SW 1271 (cell line): ENCODE measurements around the gene SRRM2.

Experiments used
- DNase-seq, 2 experiments: peaks; one replicate each; lab custom pipeline; 2025; lab: John Stamatoyannopoulos, UW

Gene SRRM2

GRCh38 chr16:2798723-2799204, 46.3 kb downstream of the SRRM2 start:
- no peak for DNase-seq

DNA sequence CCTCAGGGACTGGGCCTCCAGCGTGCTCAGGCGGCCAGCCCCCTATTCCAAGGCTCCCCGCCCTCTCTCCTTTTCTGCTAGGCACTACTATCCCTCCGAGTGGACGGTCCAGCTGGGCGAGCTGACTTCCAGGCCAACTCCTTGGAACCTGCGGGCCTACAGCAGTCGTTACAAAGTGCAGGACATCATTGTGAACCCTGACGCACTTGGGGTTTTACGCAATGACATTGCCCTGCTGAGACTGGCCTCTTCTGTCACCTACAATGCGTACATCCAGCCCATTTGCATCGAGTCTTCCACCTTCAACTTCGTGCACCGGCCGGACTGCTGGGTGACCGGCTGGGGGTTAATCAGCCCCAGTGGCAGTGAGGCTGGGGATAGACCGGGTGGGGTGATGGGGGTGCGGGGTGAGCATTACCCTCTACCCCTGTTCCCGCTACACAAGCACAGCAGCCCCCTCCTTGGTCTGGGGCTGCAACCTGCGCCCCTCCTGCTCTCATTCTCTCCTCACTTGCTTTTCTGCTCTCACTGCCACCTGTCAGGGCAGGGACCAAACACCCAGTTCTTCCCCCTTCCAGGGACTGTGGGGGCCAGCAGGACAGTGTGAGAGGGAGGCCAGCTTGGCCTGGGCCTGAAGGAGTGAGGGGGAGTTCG, 46.9 kb downstream of the SRRM2 start:
- DNase-seq, result no peak

GRCh38 chr16:2799859-2800226, 47.4 kb downstream of the SRRM2 start:
- DNase-seq, result no peak

- DNase-seq, result no peak
Measured at GRCh38 chr16:2803545-2804195, 51.2 kb downstream of the SRRM2 start.

DNA sequence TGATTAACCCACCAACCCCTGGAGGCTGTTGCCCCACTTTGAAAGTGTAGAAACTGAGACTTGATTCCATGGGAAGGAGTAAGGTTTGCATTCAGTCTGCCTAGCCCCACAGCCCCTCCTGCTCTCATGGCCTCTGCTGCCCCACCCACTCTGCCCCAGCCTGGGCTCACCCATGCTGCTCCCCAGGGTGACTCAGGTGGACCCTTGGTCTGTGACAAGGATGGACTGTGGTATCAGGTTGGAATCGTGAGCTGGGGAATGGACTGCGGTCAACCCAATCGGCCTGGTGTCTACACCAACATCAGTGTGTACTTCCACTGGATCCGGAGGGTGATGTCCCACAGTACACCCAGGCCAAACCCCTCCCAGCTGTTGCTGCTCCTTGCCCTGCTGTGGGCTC, 52.3 kb downstream of the SRRM2 start:
- DNase-seq, result no peak

- DNase-seq, result no peak
Measured at GRCh38 chr16:2806286-2806685, 53.8 kb downstream of the SRRM2 start.

GRCh38 chr16:2808181-2808580, 55.7 kb downstream of the SRRM2 start:
- DNase-seq, result no peak

DNA sequence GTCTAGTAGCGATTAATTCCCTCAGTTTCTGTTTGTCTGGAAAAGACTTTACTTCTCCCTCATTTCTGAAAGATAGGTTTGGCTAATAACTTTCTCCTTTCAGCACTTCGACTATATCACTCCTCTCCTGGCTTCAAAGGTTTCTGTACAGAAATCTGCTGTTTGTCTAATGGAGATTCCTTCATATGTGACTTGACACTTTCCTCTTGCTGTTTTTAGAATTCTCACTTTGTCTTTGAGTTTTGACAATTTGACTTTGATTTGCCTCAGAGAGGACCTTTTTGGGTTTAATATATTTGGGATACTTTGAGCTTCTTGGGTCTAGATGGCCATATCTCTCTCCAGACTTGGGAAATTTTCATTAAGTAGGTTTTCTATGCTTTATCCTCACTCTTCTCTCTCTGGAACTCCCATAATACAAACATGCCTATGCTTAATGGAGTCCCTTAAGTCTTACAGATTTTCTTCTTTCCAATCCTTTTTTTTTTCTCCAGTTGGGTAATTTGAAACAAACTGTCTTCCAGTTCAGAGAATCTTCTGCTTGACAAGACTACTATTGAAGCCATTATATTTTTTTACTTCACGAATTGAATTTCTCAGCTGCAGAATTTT, 56.8 kb downstream of the SRRM2 start:
- no peak for DNase-seq

- DNase-seq, result no peak
Measured at GRCh38 chr16:2810651-2811050, 58.2 kb downstream of the SRRM2 start.

GRCh38 chr16:2811703-2812471, 59.4 kb downstream of the SRRM2 start:
- DNase-seq, result no peak

DNA sequence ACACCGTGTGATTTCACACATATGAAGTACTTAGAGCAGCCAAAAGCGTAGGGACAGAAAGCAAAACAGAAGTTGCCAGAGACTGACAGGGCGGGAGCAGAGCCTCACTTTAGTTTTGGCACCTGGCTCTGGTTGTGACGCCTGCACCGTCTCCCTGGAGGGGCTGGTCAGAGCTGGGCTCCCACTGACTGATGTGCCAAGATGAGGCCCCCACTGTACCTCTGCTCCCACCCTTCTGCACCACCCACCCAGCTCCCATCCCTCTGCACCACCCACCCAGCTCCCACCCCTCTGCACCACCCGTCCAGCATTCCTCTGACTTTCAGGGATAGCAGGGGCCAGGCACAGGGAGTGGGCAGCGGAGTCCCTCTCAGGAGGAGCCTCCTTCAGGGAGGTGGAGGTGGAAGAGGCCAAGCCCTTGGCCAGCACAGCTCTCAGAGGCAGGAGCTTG, 61.4 kb downstream of the SRRM2 start:
- DNase-seq, result no peak

DNA sequence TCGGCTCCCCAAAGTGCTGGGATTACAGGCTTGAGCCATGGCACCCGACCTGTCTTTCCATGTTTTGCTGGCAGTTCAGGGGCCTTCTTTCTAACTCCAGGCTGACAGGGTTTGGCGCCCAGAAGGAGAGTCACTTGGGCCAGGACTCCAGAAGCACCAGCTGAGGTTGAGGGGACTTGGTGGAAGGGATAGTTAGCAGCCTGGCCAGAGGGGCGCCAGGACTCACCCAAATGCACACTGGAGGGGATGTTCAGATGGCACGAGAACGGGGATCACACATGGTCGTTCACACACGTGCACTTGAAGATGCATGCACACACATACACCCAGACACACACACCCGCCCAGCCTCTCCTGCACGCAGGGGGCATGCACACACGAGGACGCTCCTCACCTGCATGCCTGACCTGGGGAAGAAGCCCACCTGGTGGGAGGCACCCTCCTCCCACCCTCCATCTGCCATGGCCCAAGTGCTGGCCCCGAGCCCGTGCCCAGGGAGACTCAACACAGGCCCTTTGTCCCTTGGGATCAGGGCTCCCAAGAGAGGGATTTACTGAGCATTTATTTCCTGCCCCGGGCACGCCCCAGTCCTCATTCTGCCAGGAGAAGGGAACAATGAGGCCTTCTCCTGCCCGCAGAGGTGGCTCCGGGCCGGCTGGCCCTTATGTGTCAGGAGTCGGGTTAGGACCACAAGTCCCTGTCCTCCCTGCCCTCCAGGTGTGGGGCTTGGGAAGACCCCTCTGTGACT, 62.3 kb downstream of the SRRM2 start:
- DNase-seq, result no peak

DNA sequence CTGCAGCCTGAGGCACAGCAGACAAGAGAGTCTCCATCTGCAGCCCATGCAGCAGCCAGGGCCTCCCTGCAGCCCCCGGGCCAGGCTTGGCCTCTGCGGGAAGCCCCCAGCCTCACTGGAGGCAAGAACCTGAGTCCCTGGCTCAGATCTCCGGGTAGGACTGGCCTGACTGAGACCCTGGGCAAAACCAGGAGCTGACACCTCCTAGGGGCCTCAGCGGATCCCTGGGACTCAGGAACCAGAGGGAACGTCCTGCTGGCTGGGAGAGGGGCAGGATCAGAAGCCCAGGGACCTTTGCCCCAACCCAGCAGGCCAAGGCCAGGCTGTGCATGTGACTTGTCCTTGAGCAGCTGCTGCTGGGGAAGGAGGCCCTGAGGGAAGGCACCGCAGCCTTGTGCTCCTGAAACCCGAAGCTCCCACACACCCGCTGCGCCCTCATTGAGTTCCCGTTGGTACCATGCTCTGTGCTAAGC, 62.9 kb downstream of the SRRM2 start:
- DNase-seq, result no peak

DNA sequence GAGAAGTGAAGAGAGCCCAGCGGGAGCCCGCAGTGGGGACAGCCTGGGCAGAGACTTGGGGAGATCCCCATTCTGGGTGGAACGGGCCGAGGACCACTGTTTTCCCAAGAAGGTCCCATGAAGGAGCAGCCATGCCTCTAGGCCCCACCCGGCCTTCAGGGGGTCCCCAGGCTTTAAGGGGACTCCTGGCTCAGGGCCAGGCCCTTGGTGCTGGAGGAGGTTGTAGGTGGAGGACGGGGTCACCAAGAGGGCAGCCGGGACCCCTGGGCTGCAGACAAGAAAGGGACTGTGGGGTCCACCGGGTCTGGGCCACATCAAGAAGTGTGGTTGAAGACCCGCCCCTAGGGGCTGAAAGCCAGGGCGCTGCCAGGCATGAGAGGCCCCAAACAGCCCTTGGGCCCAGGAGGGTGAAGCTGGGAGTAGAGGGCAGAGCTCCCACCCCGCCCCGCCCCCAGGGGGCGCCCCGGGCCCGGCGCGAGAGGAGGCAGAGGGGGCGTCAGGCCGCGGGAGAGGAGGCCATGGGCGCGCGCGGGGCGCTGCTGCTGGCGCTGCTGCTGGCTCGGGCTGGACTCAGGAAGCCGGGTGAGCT, 64.4 kb downstream of the SRRM2 start, which contains the start of gene PRSS21:
PRSS21 (plus strand) TSS at position 487 of the 589 bp plus-strand sequence; CDS start at position 519, 32 bp downstream.
- no peak for DNase-seq

DNA sequence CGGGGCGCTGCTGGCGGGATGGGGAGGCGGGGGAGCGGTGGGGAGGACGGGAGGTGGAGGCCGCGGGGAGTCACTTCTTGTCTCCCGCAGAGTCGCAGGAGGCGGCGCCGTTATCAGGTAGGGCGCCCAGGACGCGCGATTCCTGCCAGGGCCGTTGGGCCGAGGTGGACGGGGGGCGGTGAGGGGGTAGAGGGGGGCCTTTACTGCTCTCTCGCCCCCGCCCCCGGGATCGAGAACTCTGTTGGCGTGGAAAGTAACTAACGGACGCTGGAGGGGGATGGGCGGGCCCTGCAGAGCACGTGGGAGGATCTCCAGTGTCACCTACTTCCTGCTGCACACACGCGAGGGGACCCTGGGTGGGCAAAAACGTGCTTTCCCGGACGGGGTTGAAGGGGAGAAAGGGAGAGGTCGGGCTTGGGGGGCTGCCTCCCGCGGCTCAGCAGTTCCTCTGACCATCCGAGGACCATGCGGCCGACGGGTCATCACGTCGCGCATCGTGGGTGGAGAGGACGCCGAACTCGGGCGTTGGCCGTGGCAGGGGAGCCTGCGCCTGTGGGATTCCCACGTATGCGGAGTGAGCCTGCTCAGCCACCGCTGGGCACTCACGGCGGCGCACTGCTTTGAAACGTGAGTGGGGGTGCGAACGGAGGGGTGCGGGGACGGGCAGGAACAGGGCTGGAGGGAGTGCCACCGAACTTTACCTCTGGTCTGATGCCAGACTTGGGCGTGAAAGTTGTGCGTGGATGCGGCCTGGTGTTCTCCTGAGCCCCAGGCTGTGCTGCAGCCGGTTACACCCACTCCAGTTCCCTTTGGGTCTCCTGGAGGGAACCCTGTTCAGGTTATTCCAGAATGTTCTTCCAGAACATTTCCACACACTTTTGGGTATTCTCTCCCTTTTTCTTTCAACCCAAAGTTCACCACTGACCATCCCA, 65.2 kb downstream of the SRRM2 start:
- no peak for DNase-seq

DNA sequence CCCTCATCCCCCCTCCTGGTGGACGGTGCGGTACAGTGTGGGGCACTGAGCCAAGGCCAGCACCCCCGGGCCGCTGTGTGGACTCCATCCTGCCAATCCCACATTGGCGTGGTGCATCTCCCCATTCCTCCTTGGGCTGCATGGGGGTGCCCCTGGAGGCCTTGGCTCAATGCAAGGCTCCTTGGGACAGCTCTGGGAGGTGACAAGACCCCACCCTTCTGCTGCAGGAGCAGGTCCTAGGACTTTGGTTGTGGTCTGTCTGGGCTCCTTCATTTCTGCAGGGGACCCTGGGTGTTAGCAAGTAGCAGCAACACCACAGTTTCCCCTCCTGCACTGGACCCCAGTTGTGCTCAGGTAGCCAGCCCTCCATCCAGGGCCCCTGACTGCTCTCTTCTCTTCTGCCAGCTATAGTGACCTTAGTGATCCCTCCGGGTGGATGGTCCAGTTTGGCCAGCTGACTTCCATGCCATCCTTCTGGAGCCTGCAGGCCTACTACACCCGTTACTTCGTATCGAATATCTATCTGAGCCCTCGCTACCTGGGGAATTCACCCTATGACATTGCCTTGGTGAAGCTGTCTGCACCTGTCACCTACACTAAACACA, 65.9 kb downstream of the SRRM2 start:
- DNase-seq, result no peak

- no peak for DNase-seq
Measured at GRCh38 chr16:2819179-2819938, 66.9 kb downstream of the SRRM2 start.

DNA sequence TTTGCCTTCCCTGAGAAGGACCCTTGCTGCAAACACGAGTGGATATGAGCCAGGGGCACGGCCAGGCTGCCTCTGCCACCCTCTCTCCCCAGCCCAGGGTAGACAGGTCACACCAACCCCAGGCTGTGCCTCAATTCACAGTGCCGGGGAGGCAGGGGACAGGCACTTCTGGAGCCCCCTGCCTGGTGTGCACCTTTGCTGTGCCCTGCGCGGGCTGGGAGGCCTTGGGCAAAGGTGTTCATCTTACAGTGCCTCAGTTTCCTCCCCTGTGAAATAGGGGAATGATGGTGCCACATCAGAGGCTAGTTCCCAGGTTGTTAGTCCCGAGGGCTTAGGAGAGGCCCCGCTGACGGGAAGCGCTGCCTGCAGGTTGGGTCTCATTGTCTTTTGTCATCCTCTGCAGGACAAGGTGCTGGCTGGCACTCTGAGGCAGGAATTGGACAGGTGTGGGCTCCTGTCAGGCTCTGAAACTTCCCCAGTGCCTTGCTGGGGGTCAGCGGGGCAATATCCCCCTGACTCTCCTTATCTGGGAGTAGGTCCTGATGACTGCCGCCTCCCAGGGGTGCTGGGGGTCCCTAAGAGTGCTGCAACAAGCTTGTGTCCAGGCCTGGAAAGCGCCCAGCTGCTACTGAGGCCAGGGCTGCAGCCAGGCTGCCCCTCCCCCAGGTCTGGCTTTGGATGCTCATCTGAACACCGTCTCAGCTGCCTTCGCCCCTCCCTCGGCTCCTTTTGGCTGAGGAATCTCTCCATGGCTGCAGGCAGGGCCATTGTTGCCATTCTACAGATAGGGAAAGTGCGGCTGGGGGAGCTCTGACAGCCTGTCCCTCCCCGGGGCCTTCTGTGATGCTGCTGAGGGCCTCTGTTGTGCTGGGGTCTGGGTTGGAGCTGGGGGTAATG, 67.7 kb downstream of the SRRM2 start:
- no peak for DNase-seq
